GM12873 (cell line): ENCODE results near the gene MAP3K3.

Experiments
- TF ChIP-seq, protein P1 (sequence below): IDR thresholded peaks from 2 replicates; pipeline ENCODE4 v1.5.1; 2012; ENCODE audit warnings: low read depth, mild to moderate bottlenecking, moderate library complexity, low read length, control low read depth; ENCODE audit not compliant: insufficient read depth; ENCODE audit errors: missing control alignments

The MAP3K3 gene

DNA sequence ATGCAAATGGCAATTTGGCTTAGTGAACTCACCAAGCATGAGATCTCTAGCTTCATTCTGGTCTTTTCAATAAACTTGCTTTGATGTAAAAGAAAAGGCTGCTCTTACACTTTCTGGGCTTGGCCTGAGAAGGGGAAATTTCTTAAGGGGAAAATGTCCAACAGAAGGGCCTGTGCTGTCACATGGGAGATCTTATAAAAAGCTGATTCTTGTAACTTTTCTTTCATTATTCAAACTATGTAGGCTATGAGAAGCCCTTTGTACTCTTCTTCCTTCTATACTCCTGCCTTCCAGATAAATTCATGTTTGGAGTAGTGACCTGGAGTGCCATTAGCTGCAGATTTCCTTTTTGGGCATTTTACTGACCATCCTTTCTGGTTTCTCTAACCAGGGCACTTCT lies 60.8 kb downstream of the MAP3K3 start:
- TF ChIP-seq, protein P1, sequence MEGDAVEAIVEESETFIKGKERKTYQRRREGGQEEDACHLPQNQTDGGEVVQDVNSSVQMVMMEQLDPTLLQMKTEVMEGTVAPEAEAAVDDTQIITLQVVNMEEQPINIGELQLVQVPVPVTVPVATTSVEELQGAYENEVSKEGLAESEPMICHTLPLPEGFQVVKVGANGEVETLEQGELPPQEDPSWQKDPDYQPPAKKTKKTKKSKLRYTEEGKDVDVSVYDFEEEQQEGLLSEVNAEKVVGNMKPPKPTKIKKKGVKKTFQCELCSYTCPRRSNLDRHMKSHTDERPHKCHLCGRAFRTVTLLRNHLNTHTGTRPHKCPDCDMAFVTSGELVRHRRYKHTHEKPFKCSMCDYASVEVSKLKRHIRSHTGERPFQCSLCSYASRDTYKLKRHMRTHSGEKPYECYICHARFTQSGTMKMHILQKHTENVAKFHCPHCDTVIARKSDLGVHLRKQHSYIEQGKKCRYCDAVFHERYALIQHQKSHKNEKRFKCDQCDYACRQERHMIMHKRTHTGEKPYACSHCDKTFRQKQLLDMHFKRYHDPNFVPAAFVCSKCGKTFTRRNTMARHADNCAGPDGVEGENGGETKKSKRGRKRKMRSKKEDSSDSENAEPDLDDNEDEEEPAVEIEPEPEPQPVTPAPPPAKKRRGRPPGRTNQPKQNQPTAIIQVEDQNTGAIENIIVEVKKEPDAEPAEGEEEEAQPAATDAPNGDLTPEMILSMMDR: no peak

DNA sequence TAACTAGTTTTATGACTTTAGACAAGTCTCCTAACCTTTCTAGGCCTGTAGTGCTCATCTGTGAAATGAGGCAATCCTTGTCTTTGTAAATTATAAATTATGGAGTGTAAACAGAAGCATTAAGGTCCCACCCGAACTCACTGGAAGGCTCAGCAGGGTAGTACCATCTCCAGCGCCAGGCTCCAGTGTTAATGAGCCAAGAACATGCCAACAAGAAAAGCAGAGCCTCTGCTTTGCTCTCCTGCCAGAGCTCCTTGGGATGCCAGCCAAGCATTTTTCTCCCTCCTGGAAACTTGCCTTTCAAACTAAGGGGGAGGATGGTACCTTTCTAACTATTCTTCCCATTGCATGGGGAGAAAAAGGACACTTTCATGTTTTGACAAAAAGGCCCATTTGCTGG lies 62.8 kb downstream of the MAP3K3 start:
- TF ChIP-seq, protein P1: no peak

DNA sequence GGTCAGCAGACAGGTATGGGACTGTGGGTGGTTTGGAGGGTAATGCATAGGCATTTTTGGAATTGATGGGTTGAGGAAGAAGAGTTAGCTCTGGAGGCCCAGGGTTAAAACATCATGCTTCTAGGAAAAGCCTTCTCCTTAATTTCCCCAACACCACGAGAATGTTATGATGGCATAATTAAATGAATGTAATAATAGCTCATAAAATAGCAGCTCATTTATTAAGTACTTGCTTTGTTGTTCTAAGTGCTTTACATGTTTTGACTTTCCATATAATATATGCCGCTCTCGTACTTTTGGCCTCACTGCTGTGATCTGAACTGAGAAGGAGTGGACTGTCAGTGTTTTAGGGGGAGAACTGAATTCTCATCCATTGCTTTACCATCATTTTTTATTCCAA lies 63.4 kb downstream of the MAP3K3 start:
- TF ChIP-seq, protein P1: no peak

DNA sequence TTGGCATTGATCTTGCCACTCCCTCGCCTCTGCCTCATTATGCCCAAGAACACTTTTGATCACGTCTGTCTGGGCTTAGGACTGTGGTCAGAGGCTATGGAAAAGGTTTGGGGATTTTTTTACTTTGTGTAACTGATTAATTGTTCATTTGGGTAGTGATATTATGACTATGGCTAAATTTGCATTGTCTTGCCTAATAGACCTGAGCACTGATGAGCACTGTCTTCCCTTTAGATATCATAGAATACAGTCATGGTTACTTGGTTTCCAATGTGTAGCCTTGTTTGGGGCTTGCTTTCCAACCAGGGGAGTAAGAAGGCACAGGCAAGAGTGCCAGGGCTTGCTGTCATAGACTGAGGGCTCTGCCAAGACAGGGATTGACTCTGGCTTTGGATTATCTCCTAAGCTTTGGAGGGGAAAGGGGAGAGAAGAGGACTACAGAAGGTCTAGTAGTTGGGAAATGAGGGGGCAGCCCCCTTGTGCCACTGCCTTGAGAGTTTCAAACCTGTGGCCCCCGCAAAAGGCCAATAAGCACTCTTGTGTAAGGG lies 64.0 kb downstream of the MAP3K3 start:
- TF ChIP-seq, protein P1: no peak

DNA sequence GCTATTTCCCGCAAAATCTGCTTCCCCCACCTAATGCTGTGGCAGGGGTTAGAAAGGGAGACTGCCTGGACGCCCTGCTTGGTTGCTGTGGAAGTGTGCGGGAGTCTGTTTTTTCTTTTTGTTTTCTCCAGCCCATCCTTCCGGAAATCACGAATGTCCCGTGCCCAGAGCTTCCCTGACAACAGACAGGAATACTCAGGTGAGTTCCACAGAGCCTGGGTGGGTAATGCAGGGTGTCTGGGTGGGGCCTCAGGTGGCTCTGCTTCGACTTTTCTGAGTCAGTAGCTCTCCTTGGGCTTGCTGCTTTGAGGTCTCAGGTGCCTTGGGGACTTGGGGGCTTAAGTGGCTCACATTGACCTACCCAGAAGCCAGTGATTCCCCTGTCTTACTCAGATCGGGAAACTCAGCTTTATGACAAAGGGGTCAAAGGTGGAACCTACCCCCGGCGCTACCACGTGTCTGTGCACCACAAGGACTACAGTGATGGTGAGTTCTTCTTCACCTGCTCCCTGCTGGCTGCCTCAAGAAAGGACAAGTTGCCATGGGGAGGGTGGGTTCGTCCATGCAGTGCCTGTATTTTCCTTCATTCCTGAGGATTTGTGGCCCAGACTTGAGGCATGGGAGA lies 66.3 kb downstream of the MAP3K3 start:
- TF ChIP-seq, protein P1: peak; percentile 15

DNA sequence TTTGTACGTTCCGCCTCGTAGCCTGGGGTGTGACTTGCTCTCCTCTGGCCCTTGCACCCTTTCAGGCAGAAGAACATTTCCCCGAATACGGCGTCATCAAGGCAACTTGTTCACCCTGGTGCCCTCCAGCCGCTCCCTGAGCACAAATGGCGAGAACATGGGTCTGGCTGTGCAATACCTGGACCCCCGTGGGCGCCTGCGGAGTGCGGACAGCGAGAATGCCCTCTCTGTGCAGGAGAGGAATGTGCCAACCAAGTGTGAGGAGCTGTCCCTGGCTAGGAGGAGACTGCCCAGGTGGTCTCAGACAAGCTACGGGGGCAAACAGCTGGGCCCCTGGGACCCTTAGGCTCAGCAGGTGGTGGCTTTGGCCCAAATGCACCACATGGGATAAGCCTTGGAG lies 67.3 kb downstream of the MAP3K3 start:
- TF ChIP-seq, protein P1: no peak

DNA sequence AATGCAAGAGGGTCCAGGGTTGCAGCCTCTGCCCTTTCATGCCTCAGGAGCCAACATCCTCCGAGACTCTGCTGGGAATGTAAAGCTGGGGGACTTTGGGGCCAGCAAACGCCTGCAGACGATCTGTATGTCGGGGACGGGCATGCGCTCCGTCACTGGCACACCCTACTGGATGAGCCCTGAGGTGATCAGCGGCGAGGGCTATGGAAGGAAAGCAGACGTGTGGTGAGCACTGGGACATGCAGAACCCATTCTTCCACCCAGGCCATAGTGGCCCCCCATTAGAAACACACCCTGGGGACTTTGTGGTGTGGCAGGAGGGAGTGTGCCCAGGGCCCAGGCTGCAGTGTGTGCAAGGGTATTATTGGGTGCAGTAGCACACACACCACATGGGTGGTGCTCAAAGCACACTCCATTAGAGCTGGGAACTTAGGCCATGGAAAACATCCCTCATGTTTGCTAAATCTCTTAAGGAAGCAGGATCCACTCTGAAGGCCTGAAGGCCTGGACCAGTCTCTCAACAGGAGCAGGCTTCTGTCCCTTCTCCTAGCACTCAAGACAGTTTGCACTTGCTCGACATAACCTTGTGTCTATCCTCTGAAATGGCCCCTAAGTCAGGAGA lies 70.1 kb downstream of the MAP3K3 start:
- TF ChIP-seq, protein P1: no peak
